ENCODE data around the gene YOD1. TPM values are rescaled to one million over a fixed set of nuclear protein-coding genes. Genes with fewer than 3 reads are reported as not detected.

The YOD1 gene
- total RNA-seq, 1 donor, result 16.0 TPM

DNA sequence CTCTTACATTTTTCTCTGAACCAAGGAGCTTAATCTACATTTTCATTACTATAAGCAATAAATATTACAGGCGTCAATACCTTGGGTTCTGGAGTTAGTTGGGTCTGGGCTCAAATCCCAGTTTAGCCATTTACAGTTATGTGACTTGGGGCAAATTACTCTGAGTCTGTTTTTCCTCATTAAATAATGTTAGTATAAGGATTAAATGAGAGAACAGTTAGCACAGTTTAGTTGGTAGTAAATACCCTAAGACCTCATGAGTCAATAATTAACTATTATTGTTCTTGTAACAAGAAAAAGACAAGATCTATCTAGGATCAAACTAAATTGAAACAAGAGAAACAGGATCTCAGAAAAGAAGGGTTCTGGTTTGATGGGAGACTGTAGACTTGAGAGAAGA, 23.1 kb downstream of the YOD1 start:
- no peak overlapping the region for H3K4me3 ChIP-seq (ENCODE audit: low read depth, low read length)
- no peak for DNase-seq (ENCODE audit: low read depth)
- TF ChIP-seq, protein P1, sequence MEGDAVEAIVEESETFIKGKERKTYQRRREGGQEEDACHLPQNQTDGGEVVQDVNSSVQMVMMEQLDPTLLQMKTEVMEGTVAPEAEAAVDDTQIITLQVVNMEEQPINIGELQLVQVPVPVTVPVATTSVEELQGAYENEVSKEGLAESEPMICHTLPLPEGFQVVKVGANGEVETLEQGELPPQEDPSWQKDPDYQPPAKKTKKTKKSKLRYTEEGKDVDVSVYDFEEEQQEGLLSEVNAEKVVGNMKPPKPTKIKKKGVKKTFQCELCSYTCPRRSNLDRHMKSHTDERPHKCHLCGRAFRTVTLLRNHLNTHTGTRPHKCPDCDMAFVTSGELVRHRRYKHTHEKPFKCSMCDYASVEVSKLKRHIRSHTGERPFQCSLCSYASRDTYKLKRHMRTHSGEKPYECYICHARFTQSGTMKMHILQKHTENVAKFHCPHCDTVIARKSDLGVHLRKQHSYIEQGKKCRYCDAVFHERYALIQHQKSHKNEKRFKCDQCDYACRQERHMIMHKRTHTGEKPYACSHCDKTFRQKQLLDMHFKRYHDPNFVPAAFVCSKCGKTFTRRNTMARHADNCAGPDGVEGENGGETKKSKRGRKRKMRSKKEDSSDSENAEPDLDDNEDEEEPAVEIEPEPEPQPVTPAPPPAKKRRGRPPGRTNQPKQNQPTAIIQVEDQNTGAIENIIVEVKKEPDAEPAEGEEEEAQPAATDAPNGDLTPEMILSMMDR (IDR thresholded peaks at IDR 0.05; ENCODE audit: insufficient read depth, low read depth, low read length), result no peak

DNA sequence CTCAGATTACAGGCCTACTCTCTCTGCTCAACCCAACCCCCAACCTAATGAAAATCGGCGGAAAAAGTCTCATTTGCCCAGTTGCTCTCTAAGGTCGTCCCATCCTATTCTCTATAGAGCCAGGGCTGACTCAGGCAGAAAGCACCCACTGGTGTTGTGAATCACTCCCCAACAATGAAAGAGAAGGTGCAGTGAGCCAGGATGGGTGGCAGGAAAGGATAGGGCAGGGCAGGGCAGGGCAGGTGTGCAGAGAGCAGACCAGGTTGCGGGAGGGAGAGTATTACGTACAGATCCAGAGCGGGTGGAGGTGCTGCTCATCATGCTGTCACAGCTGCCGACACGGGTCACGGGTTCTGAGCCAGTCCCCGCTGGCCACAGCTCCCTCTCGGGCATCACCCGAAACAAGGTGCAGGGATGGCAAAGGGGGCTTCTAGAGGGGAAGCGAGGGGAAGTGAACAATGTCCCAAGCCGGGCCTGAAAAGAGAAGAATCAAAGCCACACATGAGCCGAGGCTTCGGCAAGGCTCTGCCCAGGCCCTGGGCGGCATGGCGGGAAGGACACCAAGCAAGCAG, 23.7 kb downstream of the YOD1 start:
- TF ChIP-seq, protein P1 (IDR thresholded peaks at IDR 0.05; ENCODE audit: insufficient read depth, low read depth, low read length), result no peak
- DNase-seq (ENCODE audit: low read depth), result no peak
- no peak overlapping the region for H3K4me3 ChIP-seq (ENCODE audit: low read depth, low read length)

DNA sequence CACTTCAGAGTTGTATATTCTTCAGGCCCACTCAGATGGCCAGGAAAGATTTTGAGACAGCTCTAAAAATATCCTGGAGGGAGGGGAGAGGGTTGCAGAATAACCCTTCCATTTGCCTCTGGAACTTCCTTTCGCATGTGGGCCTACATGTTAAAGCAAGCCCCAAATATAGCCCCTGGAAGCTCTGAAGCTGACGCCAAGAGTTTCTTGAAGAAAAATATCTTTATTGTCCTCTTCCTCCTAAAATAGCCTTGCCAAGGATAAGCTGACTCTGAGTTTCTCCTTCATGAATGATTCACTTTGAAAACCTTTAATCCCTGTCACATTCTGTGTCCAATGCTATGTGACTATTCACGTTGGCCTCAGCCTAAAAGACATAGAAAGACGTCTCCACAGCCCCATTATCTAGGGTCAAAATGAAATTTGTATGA, 24.9 kb downstream of the YOD1 start:
- TF ChIP-seq, protein P1 (IDR thresholded peaks at IDR 0.05; ENCODE audit: insufficient read depth, low read depth, low read length), result no peak
- H3K4me3 ChIP-seq (ENCODE audit: low read depth, low read length), result no peak overlapping the region
- no peak for DNase-seq (ENCODE audit: low read depth)

DNA sequence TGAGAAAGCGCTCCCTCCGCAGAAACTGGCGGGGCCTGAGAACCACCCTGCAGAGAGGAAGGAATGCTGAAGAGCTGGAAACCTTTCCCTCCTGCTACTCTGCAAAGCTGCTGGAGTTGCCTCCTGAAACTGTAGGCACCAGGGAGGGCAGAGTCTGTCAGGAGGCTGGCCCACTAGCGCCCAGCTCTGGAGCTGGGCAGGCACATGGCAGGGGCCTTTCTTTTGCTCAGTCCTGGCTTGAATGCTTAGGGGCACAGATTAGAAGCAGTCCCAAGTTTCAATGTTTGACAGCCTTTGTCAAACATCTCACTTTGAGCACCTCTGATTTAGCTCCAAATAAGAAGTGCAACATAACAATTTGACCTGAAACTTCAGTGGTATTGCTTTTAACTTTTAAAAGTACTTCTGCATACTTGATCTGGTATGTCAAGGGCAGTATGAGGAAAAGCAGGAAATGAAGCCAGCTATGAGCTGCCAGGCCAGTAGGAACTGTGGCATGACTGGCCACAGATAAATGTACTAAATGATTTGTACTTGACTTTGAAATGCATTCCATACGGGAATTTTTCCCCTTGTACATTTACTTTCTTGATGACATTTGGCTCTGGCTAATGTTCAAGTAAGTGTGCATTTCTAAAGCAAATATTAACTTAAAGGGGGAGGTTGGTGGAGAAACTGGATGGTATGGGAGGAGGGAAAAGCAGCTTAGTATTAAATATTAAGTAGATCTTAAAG, 25.7 kb downstream of the YOD1 start:
- TF ChIP-seq, protein P1 (IDR thresholded peaks at IDR 0.05; ENCODE audit: insufficient read depth, low read depth, low read length), result no peak
- no peak overlapping the region for H3K4me3 ChIP-seq (ENCODE audit: low read depth, low read length)
- no peak for DNase-seq (ENCODE audit: low read depth)

DNA sequence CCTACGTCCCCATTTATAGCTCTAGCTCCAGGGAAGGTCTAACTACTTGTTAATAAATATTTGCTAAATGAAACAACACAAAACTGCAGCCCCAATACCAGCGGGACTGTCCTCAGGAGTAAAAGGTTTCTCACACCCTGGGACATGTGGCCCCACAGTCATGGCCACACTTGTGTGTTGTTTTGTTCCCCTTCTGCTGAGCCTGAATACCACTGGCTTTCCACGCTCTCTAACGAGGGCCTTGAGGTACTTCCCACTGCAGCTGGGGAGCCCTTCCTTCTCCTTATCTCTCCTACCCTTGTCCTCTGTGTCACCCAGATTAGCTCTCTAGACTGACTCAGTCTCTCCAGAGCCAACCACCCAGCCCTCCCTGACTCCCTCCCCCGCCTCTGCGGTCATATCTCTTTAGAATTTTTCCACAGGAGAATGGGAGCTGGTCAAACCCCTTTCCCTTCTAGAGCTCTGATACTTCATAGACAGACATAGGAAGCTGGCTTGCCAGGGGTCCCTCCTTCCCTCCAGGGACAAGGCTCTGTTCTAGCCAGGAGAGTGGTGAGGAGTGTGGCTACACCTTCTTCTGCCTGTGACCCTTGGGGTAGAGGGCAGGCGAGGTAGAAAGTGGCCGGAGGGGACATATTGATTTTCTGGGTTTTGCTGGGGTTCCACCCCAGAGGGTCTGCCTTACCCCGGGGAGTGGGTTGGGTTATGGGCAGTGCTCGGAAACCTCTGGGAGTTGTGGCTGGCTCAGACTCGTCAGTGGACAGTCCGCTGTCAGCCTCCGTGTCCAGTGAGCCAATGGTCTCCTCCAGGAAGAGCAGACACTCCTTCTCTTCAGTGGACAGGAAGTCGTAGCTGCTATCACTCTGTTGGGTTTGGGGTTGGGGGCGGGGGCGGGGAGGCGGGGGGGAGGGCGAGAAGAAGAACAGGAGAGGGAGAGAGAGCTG, 26.5 kb downstream of the YOD1 start:
- TF ChIP-seq, protein P1 (IDR thresholded peaks at IDR 0.05; ENCODE audit: insufficient read depth, low read depth, low read length), result no peak
- H3K4me3 ChIP-seq (ENCODE audit: low read depth, low read length), result no peak overlapping the region
- DNase-seq (ENCODE audit: low read depth), result peak; percentile 33

DNA sequence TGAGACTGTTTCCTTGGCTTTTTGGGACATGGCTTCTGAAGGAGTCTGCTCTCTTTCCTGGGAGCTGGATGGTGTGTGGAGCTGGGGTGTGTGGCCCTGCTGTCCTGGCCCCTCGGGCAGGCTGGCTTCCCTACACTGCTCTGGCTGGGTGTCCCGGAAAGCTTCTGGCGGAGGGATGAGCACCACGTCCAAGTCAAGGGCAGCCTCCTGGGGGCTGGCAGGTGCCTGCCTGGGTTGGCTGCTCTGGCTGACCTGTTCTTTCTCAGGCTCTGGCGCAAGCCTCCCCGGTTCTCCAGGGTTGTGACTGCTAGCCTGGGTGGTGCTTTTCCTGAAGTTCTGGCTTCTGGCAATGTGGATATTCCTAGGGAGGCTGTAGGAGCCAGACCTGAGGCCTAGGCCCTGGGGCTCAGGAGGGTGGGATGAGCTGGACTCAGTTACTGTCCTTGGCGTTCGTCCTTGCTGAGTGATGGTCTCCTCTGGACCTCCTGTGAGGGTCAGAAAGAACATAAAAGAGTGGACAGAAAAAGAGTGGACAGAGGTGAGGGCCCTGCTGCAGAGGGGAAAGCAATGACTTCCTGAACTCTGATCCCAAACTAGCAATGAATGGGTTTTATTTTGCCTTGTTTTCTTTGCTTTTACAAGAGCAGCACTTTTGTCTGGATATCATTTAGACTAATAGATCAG, 27.9 kb downstream of the YOD1 start:
- H3K4me3 ChIP-seq (ENCODE audit: low read depth, low read length), result no peak overlapping the region
- DNase-seq (ENCODE audit: low read depth), result no peak
- TF ChIP-seq, protein P1 (IDR thresholded peaks at IDR 0.05; ENCODE audit: insufficient read depth, low read depth, low read length), result no peak
